Hematopoietic multipotent progenitor cell (in vitro differentiated cells): ENCODE results near the gene SIRT5. TPM values are rescaled to one million over a fixed set of nuclear protein-coding genes. Genes with fewer than 3 reads are reported as not detected.

Experiments used
- DNase-seq, 3 donors: peaks; one replicate each; pipeline ENCODE4 v3.0.0-alpha.2; 2011 to 2015; ENCODE audit warnings: low read depth in 2 of 3, low spot score in 2 of 3
- total RNA-seq: library from RNA; depleted of rRNA; stranded (reverse); fragments of >200 nt; gene quantifications from one replicate; pipeline ENCODE4 v1.2.3, GENCODE V29; 2012

Gene SIRT5
- total RNA-seq, 1 donor, result 10.5 TPM

DNA sequence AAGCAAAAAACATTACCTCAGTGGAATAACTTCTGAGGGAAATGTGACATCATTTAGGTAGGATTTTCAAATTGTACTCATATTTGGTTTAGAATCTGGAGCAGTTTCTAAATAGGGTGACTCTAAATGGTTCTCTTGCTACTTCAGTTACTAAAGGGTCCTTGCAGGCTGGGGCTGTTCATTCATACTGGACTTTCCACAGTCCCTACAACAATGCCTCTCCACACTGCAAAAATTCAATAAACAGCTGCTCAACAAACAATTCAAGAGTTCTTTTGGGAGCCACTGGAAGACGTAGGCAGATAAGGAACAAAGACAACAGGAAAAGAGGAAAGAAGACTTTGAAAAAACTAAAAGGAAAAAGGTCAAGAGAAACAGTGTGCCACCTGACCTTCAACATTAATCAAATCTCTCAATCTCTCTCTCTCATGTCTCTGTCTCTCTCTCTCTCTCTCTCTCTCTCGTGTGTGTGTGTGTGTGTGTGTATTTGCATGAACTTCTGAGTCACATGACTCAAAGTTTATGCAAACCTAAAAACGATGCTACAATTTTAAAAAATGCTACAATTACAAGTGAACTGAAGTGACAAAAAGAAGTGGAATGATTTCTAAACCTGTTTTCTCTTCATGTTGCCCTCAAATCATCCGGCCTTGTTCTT lies 55.2 kb downstream of the SIRT5 start:
- DNase-seq, result no peak

DNA sequence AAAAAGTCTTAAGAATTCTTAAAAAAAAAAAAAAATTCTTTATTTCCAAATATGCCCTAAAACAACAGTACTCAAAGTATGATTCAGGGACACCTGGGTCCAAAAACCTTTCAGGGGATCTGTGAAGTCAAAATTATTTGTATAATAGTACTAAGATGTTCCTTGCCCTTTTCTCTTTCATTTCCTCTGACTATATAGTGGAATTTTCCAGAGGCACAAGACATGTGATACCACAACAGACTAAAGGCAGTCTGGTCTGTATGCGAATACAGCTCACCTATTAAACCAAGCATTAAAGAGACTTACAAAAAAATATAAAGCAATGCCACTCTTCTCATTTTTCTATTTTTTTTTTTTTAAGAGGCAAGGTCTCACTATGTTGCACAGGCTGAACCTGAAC lies 56.1 kb downstream of the SIRT5 start:
- DNase-seq, result no peak

DNA sequence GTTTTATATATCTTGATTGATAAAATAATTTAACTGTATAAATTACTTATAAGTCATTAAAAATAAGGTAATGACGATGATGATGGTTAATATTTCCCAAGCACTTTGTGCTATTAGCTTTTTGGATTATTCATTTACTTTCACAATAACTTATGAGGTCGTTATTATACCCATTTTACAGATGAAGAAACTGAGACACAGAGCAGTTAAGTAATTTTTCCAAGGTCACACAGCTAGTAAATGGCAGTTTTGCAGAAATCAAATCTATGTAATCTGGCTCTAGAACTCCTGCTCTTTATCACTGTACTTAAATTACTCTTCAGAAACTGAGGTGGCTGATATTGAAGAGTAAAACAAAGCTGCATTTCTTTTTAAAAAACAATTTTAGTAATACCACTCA lies 58.9 kb downstream of the SIRT5 start:
- no peak for DNase-seq

DNA sequence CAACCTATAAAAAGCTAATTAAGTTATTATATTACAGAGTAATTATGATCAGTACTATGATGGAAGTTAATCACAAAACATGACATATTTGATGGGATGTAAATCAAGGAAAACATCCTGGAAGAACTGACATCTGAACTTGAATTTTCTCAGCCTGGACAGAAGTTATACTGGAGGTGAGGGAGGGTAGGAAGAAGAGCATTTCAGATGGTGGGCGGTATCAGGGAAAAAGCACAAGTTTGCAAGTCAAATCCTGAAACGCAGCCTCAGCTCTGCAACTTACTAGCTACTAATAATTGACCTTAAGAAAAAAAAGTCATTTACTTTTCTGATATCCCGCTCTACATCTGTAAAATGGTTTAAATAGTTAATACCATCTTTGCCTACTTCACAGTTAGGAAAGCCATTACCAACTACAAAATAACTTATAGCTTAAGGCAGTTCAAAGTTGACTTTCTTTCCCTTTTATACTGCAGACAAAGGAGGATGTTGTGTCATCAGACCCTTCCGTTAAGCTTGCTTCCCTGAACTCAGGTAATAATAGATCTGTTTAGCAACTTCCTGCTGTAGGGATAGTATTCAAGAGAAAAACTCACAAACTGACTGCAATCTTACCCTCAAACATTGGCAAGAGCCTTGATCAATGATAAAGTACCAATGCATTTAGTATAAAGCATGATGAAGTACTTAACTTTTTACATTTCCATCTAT lies 61.7 kb downstream of the SIRT5 start:
- no peak for DNase-seq

DNA sequence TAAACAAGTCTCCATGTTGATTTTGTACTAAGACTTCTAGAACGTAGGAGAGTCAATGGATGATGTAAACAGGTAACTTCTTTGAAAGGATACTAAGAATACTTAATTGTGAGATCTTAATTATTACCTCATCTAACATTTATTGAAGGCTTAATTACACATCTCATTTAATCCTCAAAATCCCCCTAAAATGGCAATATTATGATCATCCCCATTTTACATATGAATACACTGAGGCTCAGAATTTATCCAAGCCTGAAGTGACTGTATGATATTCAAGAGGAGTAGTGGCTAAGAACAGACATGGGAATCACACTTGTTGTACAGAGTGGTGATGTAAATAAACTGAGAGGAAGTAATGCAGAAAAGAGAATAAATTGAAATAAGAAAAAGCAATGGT lies 63.6 kb downstream of the SIRT5 start:
- DNase-seq, result no peak

DNA sequence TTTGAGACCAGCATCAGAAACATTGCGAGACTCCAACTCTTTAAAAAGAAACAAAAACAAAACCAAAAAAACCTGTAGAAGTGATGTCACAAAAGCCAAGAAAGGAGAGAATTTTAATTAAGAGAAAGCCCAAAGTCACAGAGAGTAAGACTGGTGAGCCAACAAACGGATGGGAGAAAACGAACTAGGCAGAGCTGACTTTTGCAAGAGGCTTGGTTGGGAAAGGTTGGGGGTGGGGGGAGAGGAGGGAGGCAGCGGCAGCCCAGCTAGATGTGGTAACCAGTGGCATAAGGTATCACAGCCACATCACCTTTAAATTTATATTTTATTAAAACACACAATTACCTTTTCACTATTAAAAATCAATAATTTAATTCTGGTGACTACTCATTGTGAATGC lies 64.2 kb downstream of the SIRT5 start:
- no peak for DNase-seq

DNA sequence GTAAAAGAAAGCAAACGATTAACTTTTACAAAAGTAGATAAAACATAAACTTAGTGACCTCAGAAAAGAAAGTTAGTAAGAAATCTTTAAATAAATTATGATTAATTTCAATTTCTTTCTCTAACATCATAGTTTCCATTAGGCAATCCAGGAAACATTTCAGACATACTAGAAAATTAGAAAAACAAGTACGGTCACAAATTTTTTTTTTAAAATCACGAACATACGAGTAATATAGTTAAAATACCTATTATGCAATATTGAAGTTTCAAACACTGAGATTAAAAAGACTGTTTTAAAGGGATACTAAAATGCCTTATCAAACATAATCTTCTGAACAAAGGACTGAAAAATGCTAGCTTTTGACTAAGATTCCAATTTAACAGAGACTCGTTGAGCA lies 66.9 kb downstream of the SIRT5 start:
- DNase-seq, result no peak

DNA sequence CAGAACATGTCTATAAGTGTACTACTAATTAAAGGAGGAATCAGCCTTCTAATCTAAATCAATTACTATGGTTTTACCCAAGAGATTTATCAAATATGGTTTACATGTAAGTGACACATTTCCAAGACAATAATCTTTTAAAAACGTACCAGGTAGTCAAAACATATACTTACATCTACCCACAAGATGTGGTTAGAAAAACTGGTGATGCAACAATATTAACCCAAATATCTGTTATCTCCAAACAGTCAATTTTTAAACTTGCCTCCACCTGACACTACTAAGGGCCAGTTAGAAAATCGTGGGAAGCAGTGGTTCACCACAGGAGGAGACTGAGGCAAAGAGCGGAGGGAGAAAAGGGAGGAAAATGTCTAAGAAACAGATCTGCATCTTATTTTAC lies 68.7 kb downstream of the SIRT5 start:
- DNase-seq, result no peak

DNA sequence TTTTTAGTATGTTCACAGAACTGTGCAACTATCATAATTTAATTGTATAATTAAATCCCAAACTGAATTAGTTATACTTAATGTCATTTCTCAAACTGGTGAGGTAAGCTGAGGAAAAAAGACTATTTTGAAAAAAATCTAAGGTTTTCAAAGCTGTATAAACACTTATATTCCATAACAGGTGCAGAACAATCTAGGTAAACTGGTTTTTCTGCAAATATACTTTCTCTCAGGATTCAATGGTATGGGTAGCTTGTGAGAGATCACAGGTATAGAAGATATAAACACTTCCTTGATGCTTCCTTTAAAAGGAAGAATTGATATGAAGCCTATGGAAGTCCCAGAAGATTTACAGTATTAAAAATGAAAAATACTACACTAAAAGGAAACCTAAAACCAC lies 74.4 kb downstream of the SIRT5 start:
- no peak for DNase-seq

DNA sequence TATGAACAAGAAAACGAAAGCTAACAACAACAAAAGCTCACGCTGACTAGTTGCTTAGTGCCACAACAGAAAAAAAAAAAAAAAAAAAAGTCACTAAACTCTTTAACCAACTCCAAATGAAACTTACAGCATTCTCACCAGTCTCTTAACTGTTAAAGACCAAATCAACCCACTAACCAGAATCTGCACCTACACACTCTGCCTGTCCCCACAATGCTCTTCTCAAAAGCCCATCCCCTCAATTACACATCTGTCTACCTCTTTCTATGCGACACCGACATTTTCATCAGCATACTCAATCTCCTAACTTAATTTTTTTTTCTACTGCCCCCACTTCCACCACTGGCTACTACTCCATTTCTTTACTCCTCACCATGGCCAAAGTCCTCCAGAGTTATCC lies 75.0 kb downstream of the SIRT5 start:
- no peak for DNase-seq

DNA sequence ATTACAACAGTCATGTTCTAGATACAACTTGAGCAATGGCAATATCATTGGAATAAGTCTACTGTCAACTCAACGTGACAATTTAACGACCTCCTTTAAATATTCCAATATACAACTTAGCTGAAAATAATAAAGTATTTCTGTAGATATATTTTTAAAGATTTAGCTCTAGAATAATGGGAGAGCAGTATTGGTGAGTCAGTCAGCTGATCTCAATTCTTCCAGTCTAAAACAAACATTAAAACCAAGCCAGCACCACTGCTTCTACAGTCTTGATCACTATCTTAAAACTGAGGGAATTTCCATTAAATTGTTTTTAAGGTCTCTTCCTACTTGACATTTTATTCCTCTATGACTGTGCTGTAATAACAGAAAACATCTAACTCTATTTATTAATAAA lies 78.9 kb downstream of the SIRT5 start:
- no peak for DNase-seq

DNA sequence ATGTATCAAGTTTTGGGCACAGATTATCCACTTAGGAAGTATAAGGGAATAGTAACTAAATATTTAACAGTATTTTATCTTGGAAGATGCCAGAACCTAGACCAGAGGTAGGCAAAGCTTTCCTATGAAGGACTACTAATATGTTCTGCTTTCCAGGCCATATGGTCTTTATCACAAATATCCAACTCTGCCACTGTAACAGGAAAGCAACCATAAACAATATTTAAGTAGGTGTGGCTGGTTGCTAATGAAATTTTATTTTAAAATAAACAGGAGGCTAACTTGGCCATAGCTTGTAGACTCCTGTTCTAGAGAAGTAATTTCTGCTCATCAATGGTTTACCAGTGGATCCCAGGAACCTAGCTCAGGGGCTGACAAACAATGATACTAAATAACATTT lies 80.1 kb downstream of the SIRT5 start:
- no peak for DNase-seq

DNA sequence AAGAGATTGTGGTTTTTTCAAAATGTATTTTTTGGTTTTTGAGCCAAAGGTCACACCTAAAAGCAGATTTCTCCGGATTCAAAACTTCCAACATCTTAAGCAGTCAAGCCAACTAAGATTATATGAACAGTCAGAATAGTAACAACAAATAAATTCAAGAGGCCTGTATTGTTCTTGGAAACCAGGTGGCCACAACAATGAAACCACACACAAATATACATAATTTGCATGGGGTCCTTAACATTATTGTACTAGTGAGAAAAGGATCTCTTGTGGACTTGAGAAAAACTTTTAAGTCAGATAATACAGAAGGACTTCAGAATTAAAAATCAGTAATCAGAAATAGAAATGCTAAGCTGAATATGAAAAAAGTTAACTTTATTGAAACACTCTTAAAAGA lies 81.3 kb downstream of the SIRT5 start:
- DNase-seq, result no peak

DNA sequence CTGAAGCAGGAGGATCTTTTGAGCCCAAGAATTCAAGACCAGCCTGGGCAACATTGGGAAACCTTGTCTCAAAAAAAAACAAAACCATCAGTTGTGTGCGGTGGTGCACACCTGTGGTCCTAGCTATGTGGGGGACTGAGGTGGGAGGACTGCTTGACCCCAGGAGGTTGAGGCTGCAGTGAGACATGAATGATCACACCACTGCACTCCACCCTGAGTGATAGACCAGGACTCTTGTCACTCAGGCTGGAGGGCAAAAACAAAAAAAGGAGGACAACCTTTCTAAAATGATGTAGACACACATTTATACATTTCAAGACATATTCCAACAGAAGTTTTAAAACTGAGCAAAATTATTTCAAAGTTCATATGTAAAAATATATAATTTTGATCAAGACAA lies 85.9 kb downstream of the SIRT5 start:
- no peak for DNase-seq

DNA sequence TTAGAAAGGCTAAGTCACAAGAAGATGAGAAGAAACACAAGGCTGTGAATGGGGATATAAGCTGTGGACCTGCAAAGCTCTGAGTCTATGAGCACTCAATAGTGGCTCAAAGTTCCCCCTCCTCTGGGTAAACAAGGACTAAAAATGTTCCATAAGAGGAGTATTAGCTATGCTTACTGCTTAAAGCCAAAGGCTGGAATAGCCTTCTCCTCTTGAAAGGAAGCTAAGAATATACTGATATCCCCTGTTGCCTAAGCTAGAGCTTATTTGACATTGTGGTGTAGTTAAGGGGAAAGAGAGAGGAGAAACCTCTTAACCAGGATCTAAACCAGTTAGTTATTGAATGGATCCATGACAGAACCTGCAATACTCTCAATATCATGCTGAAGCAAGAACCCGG lies 86.5 kb downstream of the SIRT5 start:
- no peak for DNase-seq

DNA sequence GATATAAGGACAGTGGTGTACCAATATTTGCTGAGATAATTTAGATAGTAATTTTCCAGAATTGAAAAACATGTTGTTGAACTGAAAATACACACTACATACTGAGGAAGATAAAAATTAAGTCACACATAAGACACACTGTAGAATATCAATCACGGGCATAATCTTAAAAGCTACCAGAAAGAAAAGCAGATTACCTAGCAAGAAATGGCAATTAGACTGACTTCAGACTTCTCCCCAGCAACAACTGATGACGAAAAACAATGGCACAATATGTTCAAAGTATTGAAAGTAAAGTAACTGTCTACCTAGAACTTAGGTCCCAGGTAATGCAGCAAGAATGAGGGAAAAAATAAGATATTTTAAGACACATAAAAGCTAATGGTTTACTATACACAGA lies 87.2 kb downstream of the SIRT5 start:
- no peak for DNase-seq

DNA sequence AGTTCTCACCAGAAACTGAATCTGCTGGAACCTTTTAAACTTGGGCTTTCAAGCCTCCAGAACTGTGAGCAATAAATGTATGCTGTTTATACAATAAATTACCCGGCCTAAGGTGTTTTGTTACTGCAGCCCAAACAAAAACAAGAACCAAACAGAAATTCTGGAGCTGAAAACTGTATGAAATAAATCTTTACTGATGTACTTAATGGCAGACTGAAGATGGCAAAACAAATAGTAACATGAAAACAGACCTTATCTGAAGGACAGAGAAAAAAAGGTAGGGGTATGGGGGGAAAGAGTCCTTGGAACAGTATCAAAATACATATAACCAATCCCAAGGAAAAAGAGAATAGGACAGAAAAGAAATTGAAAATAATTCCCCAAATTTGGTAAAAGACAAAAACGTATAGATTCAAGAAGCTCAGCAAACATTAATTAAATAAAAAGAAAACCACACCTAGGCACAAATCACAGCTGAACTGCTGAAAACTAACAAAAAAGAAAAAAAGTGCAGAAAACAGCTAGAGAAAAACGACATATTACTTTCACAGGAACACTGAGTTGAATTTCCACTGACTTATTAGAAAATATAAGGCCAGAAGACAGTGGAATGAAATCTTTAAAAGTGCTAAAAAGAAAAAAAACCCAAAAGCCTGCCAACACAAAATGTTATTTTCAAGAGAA lies 88.4 kb downstream of the SIRT5 start:
- DNase-seq, result no peak

DNA sequence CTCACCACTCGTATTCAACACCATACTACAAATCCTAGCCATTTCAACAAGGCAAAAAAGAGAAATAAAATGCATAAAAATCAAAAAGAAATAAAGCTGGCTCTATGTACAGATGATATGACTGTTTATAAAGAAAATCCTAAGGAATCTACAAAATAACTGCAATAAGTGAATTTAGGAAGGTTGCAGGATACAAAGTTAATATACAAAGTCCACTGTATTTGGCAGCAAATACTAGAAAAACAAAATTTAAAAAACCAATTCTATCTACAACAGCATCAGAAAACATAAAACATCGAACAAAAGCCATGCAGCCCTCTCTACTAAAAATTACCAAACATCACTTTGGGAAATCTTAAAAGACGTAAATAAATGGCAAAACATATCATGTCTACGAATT lies 89.6 kb downstream of the SIRT5 start:
- no peak for DNase-seq
